ENCODE measurements around the gene KLHDC3.

The KLHDC3 gene, protein sequence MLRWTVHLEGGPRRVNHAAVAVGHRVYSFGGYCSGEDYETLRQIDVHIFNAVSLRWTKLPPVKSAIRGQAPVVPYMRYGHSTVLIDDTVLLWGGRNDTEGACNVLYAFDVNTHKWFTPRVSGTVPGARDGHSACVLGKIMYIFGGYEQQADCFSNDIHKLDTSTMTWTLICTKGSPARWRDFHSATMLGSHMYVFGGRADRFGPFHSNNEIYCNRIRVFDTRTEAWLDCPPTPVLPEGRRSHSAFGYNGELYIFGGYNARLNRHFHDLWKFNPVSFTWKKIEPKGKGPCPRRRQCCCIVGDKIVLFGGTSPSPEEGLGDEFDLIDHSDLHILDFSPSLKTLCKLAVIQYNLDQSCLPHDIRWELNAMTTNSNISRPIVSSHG

GRCh38 chr6:43013843-43014433 is at the start of gene KLHDC3, which contains the start of gene MEA1:
KLHDC3 (plus strand) TSS chr6:43014249; CDS start chr6:43017193, 2,944 bp downstream.
MEA1 (minus strand) TSS chr6:43013946; CDS start chr6:43013813, 133 bp downstream.
- peak; percentile 98 for DNase-seq (ENCODE audit: low read depth)

- no peak for DNase-seq (ENCODE audit: low read depth)
Observed at GRCh38 chr6:42966571-42966970, 47.5 kb upstream of the KLHDC3 start.

- DNase-seq (ENCODE audit: low read depth), result no peak
Observed at GRCh38 chr6:42967228-42967627, 46.8 kb upstream of the KLHDC3 start.

DNA sequence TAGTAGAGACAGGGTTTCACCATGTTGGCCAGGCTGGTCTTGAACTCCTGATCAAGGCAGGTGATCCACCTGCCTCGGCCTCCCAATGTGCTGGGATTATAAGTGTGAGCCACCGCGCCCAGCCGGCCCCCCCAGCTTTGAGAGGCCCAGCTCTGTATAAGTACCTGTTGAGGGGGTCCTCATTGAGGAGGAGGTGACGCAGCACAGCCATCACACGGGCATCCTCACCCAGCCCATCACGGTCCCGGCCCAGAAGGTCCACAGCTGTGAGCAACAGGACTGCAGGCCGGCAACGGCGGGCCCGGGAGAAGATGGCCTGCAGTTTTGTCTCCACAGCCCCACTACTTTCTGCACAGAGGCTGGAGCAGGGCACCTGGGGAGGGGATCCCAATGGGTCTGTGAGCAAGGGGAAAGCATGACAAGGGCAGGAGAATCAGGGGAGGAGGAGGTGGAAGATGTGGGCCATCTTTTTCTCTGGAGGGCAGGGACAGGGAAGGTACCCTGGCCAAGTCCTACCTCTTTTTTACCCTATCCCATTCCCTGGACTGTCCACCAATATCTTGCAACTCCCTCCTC is 45.8 kb upstream of the KLHDC3 start:
- DNase-seq (ENCODE audit: low read depth), result no peak

DNA sequence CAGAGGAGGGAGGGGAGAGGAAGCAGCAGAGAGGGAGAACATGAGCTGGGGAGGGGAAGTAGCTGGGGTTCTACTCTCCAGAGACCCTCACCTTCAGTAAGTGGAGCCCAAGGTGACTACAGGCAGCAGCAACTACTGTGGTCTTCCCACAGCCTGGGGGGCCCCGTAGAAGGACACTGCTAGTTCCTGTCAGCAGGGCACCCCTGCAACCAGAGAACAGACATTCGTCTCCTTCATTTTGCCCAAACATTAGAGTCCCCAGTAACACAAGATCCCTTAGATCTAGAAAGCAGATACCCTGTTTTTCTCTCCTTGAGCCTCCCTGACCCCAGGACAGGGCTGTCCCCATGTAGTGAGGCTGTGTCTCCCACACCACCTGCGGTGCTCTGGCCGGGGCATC is 45.3 kb upstream of the KLHDC3 start:
- no peak for DNase-seq (ENCODE audit: low read depth)

DNA sequence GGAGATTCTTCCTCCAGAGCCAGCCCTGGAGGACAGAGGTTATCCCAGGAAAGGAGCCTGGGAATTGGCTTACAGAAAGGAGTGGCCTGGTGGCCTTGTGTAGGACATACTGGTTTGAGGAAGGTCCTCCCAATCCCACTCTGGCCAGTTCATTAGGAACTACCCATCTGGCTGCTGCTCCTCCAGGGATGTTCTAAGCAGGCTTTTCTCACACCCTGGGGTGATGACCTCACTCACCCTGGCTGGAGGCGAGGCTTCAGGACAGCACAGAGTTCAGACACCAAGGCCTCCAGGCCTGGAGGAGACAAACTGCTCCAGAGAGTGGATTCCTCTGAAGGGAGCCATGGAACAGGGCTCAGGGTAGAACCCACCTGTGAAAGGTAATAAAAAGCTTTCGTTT is 44.6 kb upstream of the KLHDC3 start:
- DNase-seq (ENCODE audit: low read depth), result no peak

DNA sequence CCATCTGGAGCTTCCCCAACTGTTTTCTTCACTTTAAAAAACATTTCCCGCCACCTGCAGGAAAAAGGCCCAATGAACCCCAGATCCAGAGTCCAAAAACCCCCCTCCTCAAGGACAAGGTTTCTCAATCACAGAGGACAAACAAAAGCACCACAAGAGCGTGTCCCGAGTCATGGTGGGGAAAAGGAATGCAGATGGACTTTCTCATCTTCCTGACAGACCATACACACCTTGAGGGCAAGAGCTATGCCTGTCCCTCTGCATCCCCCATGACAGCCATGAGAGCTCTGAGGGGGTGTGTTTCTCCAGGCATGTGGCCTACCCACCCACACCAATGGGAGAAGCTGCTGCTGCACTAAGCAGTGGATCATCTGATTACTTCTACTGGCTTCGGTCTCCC is 44.1 kb upstream of the KLHDC3 start:
- DNase-seq (ENCODE audit: low read depth), result no peak

DNA sequence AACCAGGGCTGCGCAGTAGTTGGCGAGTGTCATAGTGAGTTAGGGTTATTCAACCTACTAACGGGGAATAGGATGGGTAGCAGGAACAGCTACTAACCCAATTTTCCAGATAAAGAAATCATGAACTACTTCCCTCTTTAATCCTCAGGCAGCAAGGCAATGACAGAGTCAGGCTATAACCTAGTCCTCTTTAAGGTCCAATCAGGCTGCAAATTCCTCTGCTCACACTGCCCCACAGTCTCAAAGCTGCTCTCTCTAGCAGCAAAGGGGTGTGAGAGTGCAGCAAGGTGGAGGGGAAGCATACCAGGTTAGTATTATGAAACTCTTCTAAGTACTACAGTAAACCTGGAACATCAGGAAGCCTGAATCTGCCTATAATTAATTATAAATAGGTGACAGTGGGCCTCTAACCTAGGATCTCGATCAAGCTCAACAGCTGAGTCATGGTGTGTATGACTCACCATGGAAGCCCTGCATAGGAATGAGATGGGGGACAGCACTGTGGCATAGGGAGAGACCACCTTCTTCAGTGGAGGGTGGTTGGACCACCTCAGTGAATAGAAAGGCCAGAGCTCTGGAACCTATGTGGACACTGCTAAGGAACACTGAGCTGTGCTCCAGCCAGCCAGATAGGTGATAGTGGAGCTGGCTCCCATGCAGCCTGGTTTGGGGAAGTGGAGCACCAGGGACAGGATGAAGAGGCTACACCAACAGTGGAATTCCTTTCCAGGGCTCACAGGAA is 43.0 kb upstream of the KLHDC3 start:
- no peak for DNase-seq (ENCODE audit: low read depth)

- no peak for DNase-seq (ENCODE audit: low read depth)
Observed at GRCh38 chr6:42971746-42972327, 42.2 kb upstream of the KLHDC3 start.

- no peak for DNase-seq (ENCODE audit: low read depth)
Observed at GRCh38 chr6:42973926-42974325, 40.1 kb upstream of the KLHDC3 start.

- no peak for DNase-seq (ENCODE audit: low read depth)
Observed at GRCh38 chr6:42974919-42975505, 39.0 kb upstream of the KLHDC3 start.

DNA sequence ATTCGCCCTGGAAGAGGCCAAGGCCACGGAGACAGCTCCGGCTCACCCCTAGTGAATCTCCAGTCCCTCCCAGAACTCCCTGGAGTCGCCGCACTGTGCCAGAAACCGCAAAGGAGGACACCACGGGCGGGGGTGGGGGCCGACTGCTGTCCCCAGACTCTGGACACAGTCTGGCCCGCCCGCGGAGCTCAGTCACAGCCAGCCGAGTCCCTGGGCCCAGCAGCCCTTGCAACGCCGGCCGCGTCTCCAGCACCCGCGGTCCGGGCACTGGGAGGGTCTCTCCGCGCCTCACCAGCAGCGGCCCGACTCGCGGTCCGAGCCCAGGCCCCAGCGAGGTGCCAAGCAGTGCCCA is 35.6 kb upstream of the KLHDC3 start:
- DNase-seq (ENCODE audit: low read depth), result no peak

DNA sequence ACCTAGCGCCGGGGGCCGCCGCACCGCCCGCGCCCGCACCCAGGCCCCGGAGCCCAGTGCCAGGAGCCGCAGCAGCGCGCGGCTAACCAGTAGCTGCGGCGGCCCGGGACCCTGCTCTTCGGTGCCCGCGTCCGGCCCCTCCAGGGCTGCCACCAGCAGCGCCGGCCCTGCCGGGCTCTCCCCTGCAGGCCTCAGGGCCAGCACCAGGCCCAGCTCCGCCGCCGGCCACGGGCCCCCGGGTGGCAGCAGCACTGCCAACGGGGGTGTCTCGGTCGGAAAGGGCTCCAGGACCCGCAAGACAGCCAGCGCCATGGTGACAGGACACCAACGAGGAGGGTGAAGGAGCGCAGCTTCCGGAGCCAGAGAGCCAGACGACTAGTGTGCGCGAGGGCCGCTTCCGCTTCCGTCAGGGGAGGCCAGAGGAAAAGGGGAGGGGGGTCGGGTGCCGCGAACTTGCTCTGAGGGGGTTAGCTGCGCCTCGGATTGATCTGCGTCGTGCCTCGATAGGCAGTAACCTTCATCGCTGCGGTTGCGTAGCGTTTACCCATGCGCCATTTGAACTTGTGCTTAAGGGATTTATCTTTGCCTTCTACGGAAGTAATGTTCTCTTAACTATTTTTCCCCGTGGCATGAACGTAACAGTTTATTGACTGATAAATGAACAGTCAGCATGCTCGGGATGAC is 35.1 kb upstream of the KLHDC3 start, which contains the start of gene PEX6:
Gene PEX6, minus strand, starts transcription at position 343 of the 684 bp plus-strand sequence. Its CDS starts 31 bp downstream, at position 312.
- DNase-seq (ENCODE audit: low read depth), result peak; percentile 54

DNA sequence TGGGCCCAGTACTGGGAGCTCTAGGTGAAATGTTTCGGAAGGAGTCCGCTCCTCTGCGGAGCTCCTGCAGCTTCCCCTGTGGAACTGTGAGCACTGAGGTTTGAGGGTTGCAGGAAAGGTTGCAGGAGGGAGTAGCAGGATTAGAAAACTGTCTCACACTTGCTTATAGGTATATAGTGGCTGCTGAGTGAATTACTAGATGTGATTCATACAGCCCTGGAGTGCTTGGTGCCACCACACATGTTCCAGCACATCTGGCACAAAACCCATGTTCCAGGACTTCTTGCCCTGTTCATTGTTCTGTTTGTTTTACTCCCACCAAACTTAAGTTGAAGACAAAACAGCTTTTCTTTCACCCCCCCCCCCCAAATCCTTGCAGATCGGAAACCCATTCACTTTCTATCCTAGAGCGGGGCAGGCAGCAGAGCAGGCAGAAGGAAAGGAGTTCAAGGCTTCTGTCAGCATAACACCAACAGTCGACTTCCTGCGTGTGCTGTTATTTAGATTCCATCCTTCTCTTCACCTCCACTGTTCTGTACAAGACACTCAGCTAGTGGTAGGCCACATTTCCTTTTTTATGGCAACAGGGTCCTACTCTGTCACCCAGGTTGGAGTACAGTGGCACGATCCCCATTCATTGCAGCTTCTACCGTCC is 34.4 kb upstream of the KLHDC3 start:
- no peak for DNase-seq (ENCODE audit: low read depth)

DNA sequence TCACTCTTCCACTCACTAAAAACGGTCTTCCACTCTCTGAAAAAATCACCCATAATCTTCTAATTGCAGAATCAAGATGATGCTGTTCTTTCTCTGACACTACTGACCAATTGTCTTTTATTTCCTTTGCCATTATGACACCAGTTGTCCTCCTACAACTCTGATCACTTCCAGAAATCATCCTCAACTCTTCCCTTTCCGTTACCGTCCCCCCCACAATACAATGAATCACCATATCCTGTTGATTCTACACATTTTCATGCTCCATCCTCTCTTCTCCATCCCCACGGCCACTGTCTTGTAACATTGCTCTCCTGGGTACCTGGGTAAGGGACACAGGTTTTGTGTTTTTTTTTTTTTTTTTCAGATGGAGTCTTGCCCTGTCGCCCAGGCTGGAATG is 32.2 kb upstream of the KLHDC3 start:
- no peak for DNase-seq (ENCODE audit: low read depth)

DNA sequence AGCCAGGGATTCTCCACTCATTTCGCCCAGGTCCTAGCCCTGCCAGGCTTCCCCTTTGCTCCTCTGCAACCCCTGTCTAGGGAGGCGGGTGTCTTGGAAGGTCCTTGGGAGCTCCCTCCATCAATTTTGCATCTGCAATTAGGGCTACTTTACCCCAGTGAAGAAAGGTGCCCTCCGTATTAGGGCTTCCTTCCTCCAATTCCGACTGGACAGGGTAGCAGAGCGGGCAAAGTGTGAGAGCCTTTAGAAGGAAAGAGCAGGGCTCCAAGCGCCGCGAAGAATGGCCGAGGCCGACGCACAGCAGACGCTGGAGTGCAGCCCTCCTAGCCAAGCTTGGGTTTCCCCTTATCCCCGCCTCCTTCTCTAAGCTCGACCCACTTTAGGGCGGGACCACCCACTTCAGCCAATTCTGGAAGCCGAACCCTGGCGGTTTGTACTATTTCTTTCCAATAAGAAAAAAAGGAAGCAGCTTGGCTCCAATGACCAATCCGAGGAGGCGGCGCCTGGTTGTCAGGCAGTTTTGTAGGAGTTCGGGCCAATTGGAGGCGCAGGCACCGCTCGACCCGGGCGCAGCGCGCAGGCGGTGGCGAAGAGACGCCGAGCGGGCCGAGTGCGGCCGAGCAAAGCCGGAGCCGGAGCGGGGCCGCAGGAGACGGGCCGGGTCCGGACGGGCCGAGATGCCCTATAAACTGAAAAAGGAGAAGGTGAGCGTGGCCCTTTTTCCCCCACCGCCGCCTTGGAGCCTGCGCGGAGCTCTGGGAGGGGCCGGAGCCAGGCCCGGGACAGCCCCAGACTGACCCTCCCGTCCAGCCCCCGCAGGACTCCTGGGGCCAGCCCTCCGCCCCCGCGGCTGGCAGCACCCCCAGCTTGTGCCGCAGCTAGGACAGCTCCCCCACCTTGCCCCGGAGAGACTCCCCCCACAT is 29.8 kb upstream of the KLHDC3 start, which contains the start of gene PPP2R5D:
Gene PPP2R5D, plus strand, starts transcription at position 570 of the 923 bp plus-strand sequence. Its CDS starts 108 bp downstream, at position 678.
- peak; percentile 96 for DNase-seq (ENCODE audit: low read depth)

GRCh38 chr6:42984924-42985475 is 29.0 kb upstream of the KLHDC3 start:
- DNase-seq (ENCODE audit: low read depth), result no peak

- DNase-seq (ENCODE audit: low read depth), result no peak
Observed at GRCh38 chr6:42987533-42988451, 26.3 kb upstream of the KLHDC3 start.
